Measurements from ENCODE around the gene NRIP2. TPM values are rescaled to one million over a fixed set of nuclear protein-coding genes. Genes with fewer than 3 reads are reported as not detected.
"Not testable (repeated sequence)": the region's sequence is repeated elsewhere in the genome, so short reads cannot be mapped to it uniquely, and the experiment has no call there.

The NRIP2 gene
- 1.1 TPM for total RNA-seq
- long read RNA-seq, partial matches to known transcripts, result 0 of 1 reads
- long read RNA-seq, other reads (novel, unspliced or antisense), result 0 of 1 reads

GRCh38 chr12:2834581-2835491 is at the start of gene NRIP2:
Gene NRIP2, minus strand, starts transcription at chr12:2835035. Its CDS starts 52 bp downstream, at chr12:2834983.
- intact Hi-C loops (cut with micrococcal nuclease), result no loop called here
- DNase-seq, result peak; percentile 49
- peak; percentile 69 for ATAC-seq

GRCh38 chr12:2879853-2880252 is 45.0 kb upstream of the NRIP2 start:
- DNase-seq, result no peak
- intact Hi-C loops (cut with micrococcal nuclease), result no loop called here
- no peak for ATAC-seq

GRCh38 chr12:2877953-2878732 is 43.3 kb upstream of the NRIP2 start:
- intact Hi-C loops (cut with micrococcal nuclease), result no loop called here
- ATAC-seq, result peak; percentile 18
- no peak for DNase-seq

GRCh38 chr12:2877047-2877952 is 42.5 kb upstream of the NRIP2 start, which contains the start of the genes FOXM1 and RHNO1:
Gene FOXM1, minus strand, starts transcription at chr12:2877174. Its CDS starts 2,696 bp downstream, at chr12:2874478.
Gene RHNO1, plus strand, starts transcription at chr12:2877223. Its CDS starts 8,144 bp downstream, at chr12:2885367.
- intact Hi-C loops (cut with micrococcal nuclease), result no loop called here
- ATAC-seq (peak; percentile 98), DNase-seq (peak; percentile 94)

GRCh38 chr12:2876431-2877046 is 41.7 kb upstream of the NRIP2 start:
- peak; percentile 46 for ATAC-seq
- peak; percentile 21 for DNase-seq
- intact Hi-C loops (cut with micrococcal nuclease), result no loop called here

GRCh38 chr12:2868986-2869632 is 34.3 kb upstream of the NRIP2 start:
- intact Hi-C loops (cut with micrococcal nuclease); DNase-seq; ATAC-seq: not testable (repeated sequence)

GRCh38 chr12:2864198-2864597 is 29.4 kb upstream of the NRIP2 start:
- DNase-seq (peak; percentile 8), ATAC-seq (no peak)
- intact Hi-C loops (cut with micrococcal nuclease), result no loop called here

GRCh38 chr12:2863402-2863801 is 28.6 kb upstream of the NRIP2 start:
- peak; percentile 5 for DNase-seq
- ATAC-seq; intact Hi-C loops (cut with micrococcal nuclease): not testable (repeated sequence)

GRCh38 chr12:2862876-2863275 is 28.0 kb upstream of the NRIP2 start:
- intact Hi-C loops (cut with micrococcal nuclease), result no loop called here
- no peak for ATAC-seq
- peak; percentile 5 for DNase-seq

GRCh38 chr12:2860170-2860569 is 25.3 kb upstream of the NRIP2 start:
- intact Hi-C loops (cut with micrococcal nuclease), result no loop called here
- DNase-seq, result no peak
- ATAC-seq, result no peak

GRCh38 chr12:2858944-2859421 is 24.1 kb upstream of the NRIP2 start:
- ATAC-seq, result peak; percentile 64
- intact Hi-C loops (cut with micrococcal nuclease), result no loop called here
- DNase-seq, result peak; percentile 37

- ATAC-seq (no peak), DNase-seq (peak; percentile 12)
- intact Hi-C loops (cut with micrococcal nuclease), result no loop called here
Measured at GRCh38 chr12:2858334-2858733, 23.5 kb upstream of the NRIP2 start.

GRCh38 chr12:2857576-2857975 is 22.7 kb upstream of the NRIP2 start:
- intact Hi-C loops (cut with micrococcal nuclease), result no loop called here
- ATAC-seq, result no peak

GRCh38 chr12:2857021-2857431 is 22.2 kb upstream of the NRIP2 start, which contains the start of gene TEX52:
Gene TEX52, minus strand, starts transcription at chr12:2857039. Its CDS starts 13 bp downstream, at chr12:2857026.
- no peak for ATAC-seq
- no peak for DNase-seq
- intact Hi-C loops (cut with micrococcal nuclease), result no loop called here

More at GRCh38 chr12:2857576-2857975, 22.7 kb upstream of the NRIP2 start:
- DNase-seq, result no peak

- ATAC-seq, result no peak
- intact Hi-C loops (cut with micrococcal nuclease), result no loop called here
- no peak for DNase-seq
Measured at GRCh38 chr12:2856051-2856450, 21.2 kb upstream of the NRIP2 start.

- ATAC-seq (no peak), DNase-seq (no peak)
- intact Hi-C loops (cut with micrococcal nuclease), result no loop called here
Measured at GRCh38 chr12:2855546-2855945, 20.7 kb upstream of the NRIP2 start.

- intact Hi-C loops (cut with micrococcal nuclease), result no loop called here
- DNase-seq, result peak; percentile 24
- no peak for ATAC-seq
Measured at GRCh38 chr12:2854669-2855453, 20.0 kb upstream of the NRIP2 start.

Measured in left ventricle myocardium superior (tissue), 1 donor.